GM19397 (cell line): ENCODE data around the gene NAA25.
A peak's percentile ranks its signal among the peaks of the same experiment; 100 is the strongest.
"Not testable (repeated sequence)": the region's sequence is repeated elsewhere in the genome, so short reads cannot be mapped to it uniquely, and the experiment has no call there.

Experiments
- ATAC-seq: cut with Tn5 transposase; IDR thresholded peaks from one replicate; pipeline ENCODE4 v1.9.1; 2021; ENCODE audit warnings: mild to moderate bottlenecking, moderate library complexity; ENCODE audit not compliant: unreplicated experiment

Gene NAA25

GRCh38 chr12:112063273-112063672 lies 45.3 kb downstream of the NAA25 start:
- ATAC-seq, result no peak

GRCh38 chr12:112061137-112061536 lies 47.4 kb downstream of the NAA25 start:
- ATAC-seq, result no peak

GRCh38 chr12:112049351-112049750 lies 59.2 kb downstream of the NAA25 start:
- no peak for ATAC-seq

GRCh38 chr12:112046003-112046402 lies 62.6 kb downstream of the NAA25 start:
- ATAC-seq, result no peak

GRCh38 chr12:112036614-112037013 lies 72.0 kb downstream of the NAA25 start:
- ATAC-seq, result not testable (repeated sequence)

GRCh38 chr12:112035219-112035785 lies 73.3 kb downstream of the NAA25 start:
- no peak for ATAC-seq

DNA sequence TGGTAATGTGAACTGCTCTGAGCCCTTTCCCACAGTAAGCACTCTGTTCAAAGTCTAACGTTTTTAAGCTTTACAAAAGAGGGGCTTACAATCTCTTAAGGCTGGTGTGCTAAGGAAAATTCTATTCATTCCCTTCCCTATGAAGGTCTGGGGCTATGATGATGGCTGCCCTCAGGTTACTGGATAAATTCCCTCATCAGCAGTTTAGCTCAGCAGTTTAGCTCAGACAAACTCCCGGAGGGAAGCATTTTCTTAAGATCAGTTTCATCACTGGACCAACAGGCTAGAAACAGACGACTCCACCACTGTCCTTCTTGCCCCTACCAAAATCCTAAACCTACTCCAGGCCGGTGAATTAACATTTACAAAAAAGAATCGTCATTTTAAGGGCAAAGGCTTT lies 76.3 kb downstream of the NAA25 start:
- no peak for ATAC-seq

DNA sequence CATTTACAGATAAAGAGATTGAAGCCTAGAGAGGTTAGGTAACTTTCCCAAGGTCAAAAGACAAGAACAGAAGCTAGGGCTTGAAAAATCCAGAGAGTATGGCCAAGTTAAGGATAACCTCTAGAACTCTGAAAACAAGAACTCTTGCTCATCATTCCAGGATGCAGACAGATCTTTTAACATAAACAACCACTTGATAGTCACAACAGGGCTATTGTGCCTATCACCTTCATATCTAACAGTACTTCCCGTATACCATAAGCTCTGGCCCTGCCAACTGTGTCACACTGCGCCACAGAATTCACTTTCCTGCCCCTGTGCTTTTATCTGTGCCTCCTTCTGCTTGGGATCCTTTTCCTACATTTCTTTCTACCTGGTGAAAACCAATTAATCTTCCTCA lies 77.1 kb downstream of the NAA25 start:
- no peak for ATAC-seq

- no peak for ATAC-seq
Observed at GRCh38 chr12:112029301-112029700, 79.3 kb downstream of the NAA25 start.

DNA sequence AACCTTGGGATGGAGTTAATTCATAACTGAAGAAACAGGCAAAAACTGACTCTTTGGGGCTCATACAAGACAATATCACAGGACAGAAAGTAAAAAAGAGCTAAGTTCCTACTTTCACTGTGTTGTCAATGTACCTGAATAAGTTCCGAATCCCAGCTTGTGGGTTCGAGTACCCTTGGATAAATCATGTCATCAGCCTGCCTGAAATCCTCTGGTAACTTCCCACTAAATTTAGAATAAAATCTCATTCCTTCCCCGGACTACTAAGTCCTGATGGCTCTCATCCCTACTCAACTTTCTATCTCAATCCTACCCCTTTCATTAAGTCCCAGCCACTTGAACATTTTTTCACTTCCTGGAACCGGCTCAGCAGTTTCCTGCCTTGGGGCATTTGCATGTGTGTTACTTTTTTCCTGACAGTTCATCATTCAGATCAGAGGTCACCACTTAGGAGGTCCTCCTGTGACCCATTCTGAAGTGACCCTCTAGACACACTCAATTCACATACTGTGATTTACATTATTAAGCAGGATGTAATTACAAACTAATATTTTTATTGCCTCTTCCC lies 82.7 kb downstream of the NAA25 start:
- ATAC-seq, result no peak

GRCh38 chr12:112023759-112024396 lies 84.7 kb downstream of the NAA25 start:
- ATAC-seq, result no peak

- ATAC-seq, result no peak
Observed at GRCh38 chr12:112022241-112023016, 86.2 kb downstream of the NAA25 start.

DNA sequence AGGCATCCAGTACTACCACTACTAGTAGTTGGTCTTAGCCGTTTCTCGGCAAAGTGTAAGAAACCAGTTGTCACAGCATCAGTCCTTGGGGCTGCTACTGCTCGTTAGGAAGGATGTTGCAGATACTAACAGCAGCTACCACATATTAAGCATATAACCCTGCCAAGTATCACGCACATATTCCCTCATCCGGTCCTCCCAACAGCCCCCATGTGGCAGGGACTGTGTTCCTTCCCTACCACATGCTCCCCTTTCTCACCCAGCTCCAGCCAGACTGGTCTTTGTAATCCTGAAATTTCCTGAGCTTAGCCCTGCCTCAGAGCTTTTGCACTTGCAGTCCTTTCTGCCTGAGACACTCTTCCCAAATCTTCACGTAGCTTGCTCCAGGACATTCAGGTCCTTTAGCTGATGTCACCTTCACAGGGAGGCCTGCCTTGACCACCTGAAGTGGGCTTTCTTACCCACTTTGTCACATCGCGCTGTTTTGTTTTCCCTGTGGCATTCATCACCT lies 87.6 kb downstream of the NAA25 start:
- ATAC-seq, result no peak

GRCh38 chr12:112018571-112019237 lies 89.9 kb downstream of the NAA25 start:
- ATAC-seq, result no peak

DNA sequence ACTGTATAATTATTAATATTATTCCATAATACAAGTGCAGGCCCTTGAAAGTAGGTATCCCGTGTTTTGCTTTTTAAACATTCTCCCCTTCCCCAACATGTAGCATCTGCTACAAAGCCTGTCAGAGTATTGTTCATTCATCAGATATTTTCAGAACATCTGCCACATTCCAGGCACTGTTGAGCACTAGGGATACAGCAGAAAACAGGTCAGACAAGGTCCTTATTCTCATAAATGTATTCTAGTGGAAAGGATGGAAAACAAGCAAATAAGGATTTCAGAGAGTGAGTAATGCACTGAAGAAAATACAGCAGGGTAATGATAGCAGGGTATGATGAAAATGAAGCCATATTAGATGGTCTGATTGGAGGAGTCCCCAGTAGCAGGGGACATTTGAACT lies 91.5 kb downstream of the NAA25 start:
- ATAC-seq, result no peak

- no peak for ATAC-seq
Observed at GRCh38 chr12:112015938-112016337, 92.6 kb downstream of the NAA25 start.

DNA sequence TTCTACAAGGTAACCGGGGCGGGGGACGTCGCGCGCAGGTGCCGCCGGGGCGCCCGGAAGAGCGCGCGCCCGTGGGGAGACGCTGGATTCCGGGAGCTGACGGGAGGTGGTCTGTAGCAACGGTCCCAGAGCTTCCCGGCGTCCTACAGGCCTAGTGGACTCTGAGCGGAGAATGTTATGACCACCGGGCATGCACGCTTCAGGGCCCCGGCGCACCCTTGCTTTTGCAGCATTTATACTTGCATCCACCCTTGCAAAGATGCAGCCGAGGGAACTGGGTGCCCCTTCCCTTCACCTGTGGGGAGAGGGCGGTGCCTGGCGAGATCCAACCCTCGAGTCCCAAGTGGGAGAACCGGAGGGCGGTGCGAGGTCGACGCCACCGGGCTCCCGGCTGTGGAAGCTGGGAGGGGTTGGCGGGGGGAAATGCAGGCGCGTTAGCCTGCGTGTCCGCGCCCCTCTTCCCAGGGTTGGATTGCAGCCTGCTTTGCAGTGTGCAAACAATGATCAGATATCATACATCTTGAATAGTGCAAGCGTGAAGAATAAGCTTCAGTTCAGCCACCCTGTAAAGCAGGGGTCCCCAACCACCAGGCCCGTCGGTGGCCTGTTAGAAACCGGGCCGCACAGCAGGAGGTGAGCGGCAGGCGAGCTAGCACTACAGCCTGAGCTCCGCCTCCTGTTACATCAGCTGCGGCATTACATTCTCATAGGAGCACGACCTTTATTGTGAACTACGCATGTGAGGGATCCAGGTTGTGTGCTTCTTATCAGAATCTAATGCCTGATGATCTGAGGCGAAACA lies 94.8 kb downstream of the NAA25 start:
- peak; percentile 22 for ATAC-seq

DNA sequence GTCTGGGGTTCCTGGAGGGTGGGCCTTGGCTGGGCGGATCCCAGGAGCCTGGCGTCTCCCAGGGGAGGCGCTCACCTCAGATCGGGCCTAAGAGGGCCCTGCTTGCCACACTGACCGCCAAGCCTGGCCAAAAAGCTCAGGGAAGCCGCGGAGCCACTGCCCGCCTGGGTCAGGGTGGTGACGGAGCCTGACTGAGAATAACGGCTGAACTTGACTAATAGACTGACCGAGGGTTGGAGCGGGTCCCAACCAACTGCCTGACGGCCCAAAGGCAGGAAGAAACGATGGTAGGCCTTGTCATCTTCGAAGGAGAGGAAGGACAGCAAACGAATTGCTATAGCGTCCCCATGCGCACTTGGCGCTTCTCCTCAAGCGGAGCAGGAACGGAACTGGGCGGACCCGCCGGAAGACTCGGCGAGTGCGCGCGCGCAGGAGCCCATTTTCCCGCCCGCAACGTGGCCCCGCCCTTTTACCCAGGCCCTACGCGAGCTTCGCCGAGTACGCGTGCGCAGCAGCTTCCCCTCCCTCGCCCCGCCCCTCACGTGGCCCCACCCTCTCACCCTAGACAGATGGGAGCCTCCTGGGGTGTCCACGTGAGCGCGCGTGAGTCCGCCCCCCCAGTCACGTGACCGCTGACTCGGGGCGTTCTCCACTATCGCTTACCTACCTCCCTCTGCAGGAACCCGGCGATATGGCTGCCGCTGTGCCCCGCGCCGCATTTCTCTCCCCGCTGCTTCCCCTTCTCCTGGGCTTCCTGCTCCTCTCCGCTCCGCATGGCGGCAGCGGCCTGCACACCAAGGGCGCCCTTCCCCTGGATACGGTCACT lies 95.6 kb downstream of the NAA25 start, which contains the start of the genes ERP29 and TMEM116:
Gene ERP29 (plus strand): TSS at position 652 of the 826 bp plus-strand sequence. CDS start 40 bp downstream, at position 692.
Gene TMEM116 (minus strand): TSS at position 391 of the 826 bp plus-strand sequence. CDS start 7,895 bp downstream, outside the sequence.
- peak; percentile 76 for ATAC-seq

DNA sequence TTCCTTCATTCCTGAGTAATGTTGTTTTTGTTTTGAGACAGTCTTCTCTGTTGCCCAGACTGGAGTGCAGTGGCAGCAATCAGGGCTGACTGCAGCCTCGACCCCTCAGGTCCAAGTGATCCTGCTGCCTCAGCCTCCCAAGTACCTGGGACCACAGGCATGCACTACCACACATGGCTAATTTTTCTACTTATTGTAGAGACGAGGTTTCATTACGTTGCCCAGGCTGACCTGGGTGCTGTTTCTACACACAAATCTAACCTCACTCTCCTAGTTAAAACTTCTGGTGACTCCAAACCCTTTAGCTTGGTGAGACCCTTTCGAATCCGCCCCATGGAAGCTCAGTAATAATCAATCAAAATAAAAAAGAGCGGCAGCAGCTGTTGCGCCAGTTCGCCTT lies 96.9 kb downstream of the NAA25 start:
- ATAC-seq, result no peak
